T-helper 1 cell treated with Interleukin-12 subunit alpha and Interleukin-12 subunit beta and Interleukin-4 antibody, amounts not matched to agents 30 μg/mL and 1 μg/mL, for 36 hours (primary cell): ENCODE data around the gene KRTAP6-1.

Experiments used
- H3K27ac Mint-ChIP-seq: one replicate; pipeline ENCODE4 v1.8.0; 2021; ENCODE audit warnings: mild to moderate bottlenecking, mixed read lengths
- H3K27me3 Mint-ChIP-seq: one replicate; pipeline ENCODE4 v1.8.0; 2021; ENCODE audit warnings: low read depth, mixed read lengths
- H3K36me3 Mint-ChIP-seq: one replicate; pipeline ENCODE4 v1.8.0; 2021; ENCODE audit warnings: low read depth, mixed read lengths
- H3K4me1 Mint-ChIP-seq: one replicate; pipeline ENCODE4 v1.8.0; 2021; ENCODE audit warnings: low read depth, mixed read lengths
- H3K4me3 Mint-ChIP-seq: one replicate; pipeline ENCODE4 v1.8.0; 2021; ENCODE audit warnings: mild to moderate bottlenecking, moderate library complexity, mixed read lengths
- H3K9me3 Mint-ChIP-seq: one replicate; pipeline ENCODE4 v1.8.0; 2021; ENCODE audit warnings: mixed read lengths

The KRTAP6-1 gene

DNA sequence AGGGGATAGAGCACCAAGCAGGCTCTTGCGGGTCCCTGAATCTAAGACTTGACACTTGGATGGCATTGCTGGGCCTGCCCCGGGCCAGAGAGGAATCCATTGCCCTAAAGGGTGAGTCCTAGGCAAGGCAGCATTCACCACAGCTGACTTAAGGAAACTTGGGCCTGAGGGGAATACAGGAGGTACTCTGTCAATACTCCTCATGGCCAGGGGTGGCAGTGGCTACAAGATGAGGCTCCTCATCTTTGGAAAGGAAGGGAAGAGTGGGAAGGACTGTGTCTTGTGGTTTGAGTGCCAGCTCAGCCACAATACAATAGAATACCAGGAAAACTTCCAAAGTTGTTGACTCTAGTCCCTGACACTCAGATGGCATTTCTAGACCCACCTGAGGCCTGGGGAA lies 7.8 kb downstream of the KRTAP6-1 start:
- Mint-ChIP-seq H3K36me3 (no peaks in the 10 kb centered on the region), H3K9me3 (peaks cover 5% of the 10 kb centered on the region), H3K4me1 (no peaks in the 10 kb centered on the region), H3K27me3 (no peaks in the 10 kb centered on the region), H3K4me3 (no peak overlapping the region), H3K27ac (no peak overlapping the region)

DNA sequence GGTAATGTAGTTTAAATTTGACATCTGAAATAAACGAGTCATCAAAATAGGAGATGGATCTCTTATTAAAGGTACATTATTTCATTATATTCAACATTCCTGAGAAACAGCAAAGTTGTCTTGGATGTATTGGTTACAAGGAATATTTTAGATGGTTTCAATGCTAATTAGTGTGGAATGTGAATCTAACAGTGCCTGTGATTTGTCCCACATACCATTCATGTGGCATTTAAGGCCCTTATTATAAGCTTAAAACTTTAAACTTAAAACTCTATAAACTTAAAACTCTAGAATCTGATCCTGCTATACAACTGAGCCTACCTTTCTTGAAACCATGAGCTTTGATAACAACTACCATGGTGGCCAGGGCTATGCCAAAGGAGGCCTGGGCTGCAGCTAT lies 12.9 kb downstream of the KRTAP6-1 start, which contains the start of gene KRTAP22-1:
Gene KRTAP22-1, plus strand, starts transcription at position 301 of the 400 bp plus-strand sequence.
- Mint-ChIP-seq H3K27me3 (no peaks in the 10 kb centered on the region), H3K4me3 (no peak within 1 kb of the TSS), H3K9me3 (peaks cover 5% of the 10 kb centered on the region), H3K4me1 (no peaks in the 10 kb centered on the region), H3K36me3 (no peaks in the 10 kb centered on the region), H3K27ac (no peak within 1 kb of the TSS)

DNA sequence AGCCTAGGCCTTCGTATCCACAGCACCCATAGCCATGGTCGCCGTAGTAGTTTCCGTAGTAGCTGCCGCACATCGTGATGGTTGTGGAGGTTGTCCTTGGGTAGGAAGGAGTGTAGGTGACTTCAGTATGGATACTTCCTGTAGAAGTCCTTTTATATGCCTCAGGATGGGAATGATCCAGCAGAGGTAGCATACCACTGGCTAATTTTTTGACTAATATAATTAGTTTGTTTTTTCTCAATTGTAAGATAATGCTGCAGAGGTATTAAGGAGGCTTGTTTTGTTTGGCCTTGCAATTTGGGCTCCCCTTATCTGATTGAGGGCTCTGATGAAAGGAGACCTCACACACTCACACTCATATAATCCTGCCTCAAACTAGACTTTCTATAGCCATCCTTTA lies 14.9 kb downstream of the KRTAP6-1 start, which contains the start of gene KRTAP6-2:
Gene KRTAP6-2, minus strand, starts transcription at position 101 of the 400 bp plus-strand sequence. Its CDS starts 28 bp downstream, at position 73.
- Mint-ChIP-seq H3K27me3 (no peaks in the 10 kb centered on the region), H3K4me3 (no peak within 1 kb of the TSS), H3K9me3 (peaks cover 5% of the 10 kb centered on the region), H3K4me1 (no peaks in the 10 kb centered on the region), H3K36me3 (no peaks in the 10 kb centered on the region), H3K27ac (no peak within 1 kb of the TSS)

DNA sequence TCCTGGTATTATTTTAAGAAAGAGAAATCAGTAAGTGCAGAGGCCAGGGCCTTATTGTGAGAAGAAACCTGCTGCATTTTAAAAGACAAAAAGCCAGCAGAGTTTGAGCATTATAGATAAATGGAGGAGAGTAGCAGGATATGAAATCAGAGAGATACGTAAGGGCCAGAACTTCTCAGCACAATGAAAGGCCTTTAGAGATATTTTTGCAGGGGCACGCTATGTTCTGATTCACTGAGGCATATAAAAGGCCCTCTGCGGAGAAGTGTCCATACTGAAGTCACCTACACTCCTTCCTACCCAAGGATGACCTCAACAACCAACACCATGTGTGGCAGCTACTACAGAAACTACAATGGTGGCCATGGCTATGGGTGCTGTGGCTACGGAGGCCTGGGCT lies 21.6 kb downstream of the KRTAP6-1 start, which contains the start of gene KRTAP6-3:
Gene KRTAP6-3, plus strand, starts transcription at position 301 of the 400 bp plus-strand sequence. Its CDS starts 6 bp downstream, at position 307.
- no peak within 1 kb of the TSS for H3K4me3 Mint-ChIP-seq
- no peaks in the 10 kb centered on the region for H3K27me3 Mint-ChIP-seq
- H3K4me1 Mint-ChIP-seq, result no peaks in the 10 kb centered on the region
- no peaks in the 10 kb centered on the region for H3K9me3 Mint-ChIP-seq
- H3K36me3 Mint-ChIP-seq, result no peaks in the 10 kb centered on the region
- H3K27ac Mint-ChIP-seq, result no peak within 1 kb of the TSS

DNA sequence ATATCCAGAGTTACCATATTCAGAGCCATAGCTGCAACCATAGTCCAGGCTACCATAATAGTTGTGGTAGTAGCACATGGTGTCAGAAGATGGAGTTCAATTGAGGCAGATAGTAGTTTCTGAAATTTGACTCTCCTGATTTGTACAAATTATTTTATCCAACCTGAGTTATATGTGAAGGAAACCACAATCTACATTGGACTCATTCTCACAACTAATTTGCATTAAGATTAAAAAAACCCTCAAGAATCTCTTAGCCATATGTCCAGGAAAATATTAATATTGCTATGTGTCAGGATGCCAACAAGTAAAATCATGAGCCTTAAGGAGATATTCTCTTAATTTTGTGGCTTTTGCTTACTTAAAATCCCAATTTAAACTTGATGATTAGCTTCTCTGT lies 23.4 kb downstream of the KRTAP6-1 start, which contains the start of gene KRTAP22-2:
Gene KRTAP22-2, minus strand, starts transcription at position 101 of the 400 bp plus-strand sequence.
- H3K9me3 Mint-ChIP-seq, result no peaks in the 10 kb centered on the region
- H3K36me3 Mint-ChIP-seq, result no peaks in the 10 kb centered on the region
- no peaks in the 10 kb centered on the region for H3K27me3 Mint-ChIP-seq
- no peaks in the 10 kb centered on the region for H3K4me1 Mint-ChIP-seq
- no peak within 1 kb of the TSS for H3K27ac Mint-ChIP-seq
- no peak within 1 kb of the TSS for H3K4me3 Mint-ChIP-seq

DNA sequence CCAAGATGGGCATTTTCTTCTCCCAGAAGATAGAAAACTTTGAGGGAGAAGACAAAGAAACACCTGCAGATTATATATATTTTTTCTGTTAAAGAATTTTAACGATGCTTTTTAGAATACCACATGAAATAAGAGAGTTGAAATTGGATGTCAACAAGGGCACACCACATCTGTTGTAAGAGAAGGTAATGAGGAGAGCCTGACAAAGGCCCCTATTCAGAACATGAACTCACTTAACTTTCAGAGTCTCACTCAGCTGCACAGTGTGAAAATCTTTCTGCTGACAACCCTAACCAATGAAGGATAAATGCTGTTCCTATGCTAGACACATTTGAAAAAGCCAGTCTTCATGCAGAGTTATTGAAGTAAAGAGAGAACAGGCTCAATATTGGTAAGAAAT lies 30.9 kb downstream of the KRTAP6-1 start:
- no peaks in the 10 kb centered on the region for H3K27me3 Mint-ChIP-seq
- no peak overlapping the region for H3K4me3 Mint-ChIP-seq
- no peaks in the 10 kb centered on the region for H3K36me3 Mint-ChIP-seq
- no peaks in the 10 kb centered on the region for H3K4me1 Mint-ChIP-seq
- no peaks in the 10 kb centered on the region for H3K9me3 Mint-ChIP-seq
- no peak overlapping the region for H3K27ac Mint-ChIP-seq

DNA sequence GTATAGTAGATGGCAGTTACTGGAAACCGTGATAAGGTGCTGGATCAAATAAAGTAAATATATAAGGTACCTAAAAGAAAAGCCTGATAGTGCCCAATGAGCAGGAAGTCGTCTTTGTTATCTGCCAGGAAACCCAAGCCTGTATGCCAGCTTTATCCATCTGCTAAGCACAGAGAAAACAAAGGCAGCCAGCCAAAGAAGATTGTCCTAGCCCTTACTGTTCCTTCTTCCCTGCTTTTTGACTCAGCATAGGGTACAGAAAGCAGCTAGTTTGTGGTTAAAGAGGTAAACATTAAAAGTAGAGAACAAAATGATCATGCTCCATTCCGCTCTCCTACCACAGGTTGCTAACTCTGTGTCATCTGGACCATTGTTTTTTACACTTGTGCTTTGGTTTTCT lies 33.6 kb downstream of the KRTAP6-1 start:
- Mint-ChIP-seq H3K9me3 (no peaks in the 10 kb centered on the region), H3K27ac (no peak overlapping the region), H3K4me3 (no peak overlapping the region), H3K36me3 (no peaks in the 10 kb centered on the region), H3K27me3 (no peaks in the 10 kb centered on the region), H3K4me1 (no peaks in the 10 kb centered on the region)

DNA sequence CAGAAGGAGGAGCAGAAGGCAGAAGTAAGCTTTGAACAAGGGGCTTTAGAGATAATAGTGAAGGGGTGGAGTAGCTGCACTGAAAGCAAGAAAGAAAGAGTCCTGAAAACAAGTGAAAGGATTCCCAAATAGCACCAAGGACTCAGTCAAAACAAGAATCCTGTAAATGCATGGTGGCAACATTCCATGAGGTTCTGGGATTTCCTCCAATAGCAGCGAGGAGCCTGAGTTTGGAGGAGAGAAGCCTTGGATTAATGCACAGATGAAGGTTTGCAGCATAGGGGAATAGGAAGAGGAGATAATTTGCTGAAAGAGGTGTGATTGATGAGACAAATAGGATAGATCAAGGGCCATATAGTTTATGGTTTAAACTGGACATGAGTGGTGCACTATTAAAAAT lies 34.4 kb downstream of the KRTAP6-1 start:
- no peaks in the 10 kb centered on the region for H3K4me1 Mint-ChIP-seq

DNA sequence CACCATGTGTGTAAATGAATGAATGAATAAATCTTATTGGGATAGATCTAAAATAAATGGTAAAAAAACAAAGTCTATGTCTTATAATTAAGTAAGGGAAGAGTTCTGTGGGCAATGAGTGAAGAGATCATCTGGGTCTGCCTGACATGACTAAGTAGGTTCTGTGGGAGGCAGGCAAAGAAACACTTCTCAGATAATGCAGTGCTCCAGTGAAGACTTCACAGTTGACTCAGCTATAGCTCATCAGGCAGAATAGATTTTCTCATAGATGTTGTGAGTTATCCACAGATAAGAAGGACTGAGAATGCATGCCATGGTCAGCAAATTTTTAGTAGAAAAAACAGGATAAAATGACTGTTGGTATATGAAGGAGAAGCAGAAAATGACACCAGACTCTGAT lies 36.0 kb downstream of the KRTAP6-1 start:
- H3K9me3 Mint-ChIP-seq, result no peaks in the 10 kb centered on the region
- no peaks in the 10 kb centered on the region for H3K36me3 Mint-ChIP-seq
- H3K4me3 Mint-ChIP-seq, result no peak overlapping the region
- H3K27me3 Mint-ChIP-seq, result no peaks in the 10 kb centered on the region
- no peak overlapping the region for H3K27ac Mint-ChIP-seq
- no peaks in the 10 kb centered on the region for H3K4me1 Mint-ChIP-seq

More for the DNA sequence above, 34.4 kb downstream of the KRTAP6-1 start:
- no peak overlapping the region for H3K4me3 Mint-ChIP-seq
- H3K27me3 Mint-ChIP-seq, result no peaks in the 10 kb centered on the region
- H3K27ac Mint-ChIP-seq, result no peak overlapping the region
- H3K36me3 Mint-ChIP-seq, result no peaks in the 10 kb centered on the region
- H3K9me3 Mint-ChIP-seq, result no peaks in the 10 kb centered on the region

DNA sequence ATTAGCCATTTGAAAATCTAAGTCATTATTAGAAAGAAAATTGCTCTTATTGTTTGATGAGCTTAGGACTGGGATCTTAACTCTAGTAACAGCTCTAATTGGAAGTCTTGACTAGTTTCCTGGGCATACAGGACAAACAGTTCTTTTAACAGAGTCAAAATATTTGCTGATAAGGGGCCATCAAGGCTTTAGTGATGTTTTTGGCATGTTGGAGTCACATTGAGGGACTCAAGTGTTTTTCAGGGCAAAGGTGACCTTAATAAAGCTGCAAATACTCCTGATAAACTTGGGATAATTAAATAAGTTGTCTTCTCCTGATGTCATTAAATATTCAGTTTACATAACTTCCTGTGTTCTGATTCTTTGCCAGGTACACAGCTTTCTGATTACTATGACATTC lies 46.1 kb downstream of the KRTAP6-1 start:
- H3K27me3 Mint-ChIP-seq, result no peaks in the 10 kb centered on the region
- H3K4me3 Mint-ChIP-seq, result no peak overlapping the region
- no peaks in the 10 kb centered on the region for H3K4me1 Mint-ChIP-seq
- no peak overlapping the region for H3K27ac Mint-ChIP-seq
- no peaks in the 10 kb centered on the region for H3K36me3 Mint-ChIP-seq
- no peaks in the 10 kb centered on the region for H3K9me3 Mint-ChIP-seq

DNA sequence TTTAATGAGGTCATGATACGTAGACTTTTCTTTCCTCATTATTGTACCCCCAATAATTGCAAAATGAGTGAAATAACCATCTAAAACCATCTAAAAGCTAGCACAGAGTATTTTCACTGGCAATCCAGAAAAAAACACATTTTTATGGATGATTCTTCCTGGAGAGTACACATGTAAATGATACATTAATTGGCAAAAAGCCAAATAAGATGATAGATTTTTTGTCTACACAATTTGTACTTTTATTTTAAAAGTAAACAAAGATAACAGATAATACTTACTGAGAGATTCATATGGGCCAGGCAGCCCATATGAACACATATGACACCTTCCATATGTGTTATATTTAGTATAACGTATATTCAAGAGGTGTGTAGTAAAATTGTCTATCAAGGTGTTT lies 50.1 kb downstream of the KRTAP6-1 start:
- no peaks in the 10 kb centered on the region for H3K36me3 Mint-ChIP-seq
- no peaks in the 10 kb centered on the region for H3K27me3 Mint-ChIP-seq
- no peaks in the 10 kb centered on the region for H3K4me1 Mint-ChIP-seq
- no peak overlapping the region for H3K27ac Mint-ChIP-seq
- H3K9me3 Mint-ChIP-seq, result no peaks in the 10 kb centered on the region
- no peak overlapping the region for H3K4me3 Mint-ChIP-seq
